ENCODE data around the gene PRRG3.

The PRRG3 gene

DNA sequence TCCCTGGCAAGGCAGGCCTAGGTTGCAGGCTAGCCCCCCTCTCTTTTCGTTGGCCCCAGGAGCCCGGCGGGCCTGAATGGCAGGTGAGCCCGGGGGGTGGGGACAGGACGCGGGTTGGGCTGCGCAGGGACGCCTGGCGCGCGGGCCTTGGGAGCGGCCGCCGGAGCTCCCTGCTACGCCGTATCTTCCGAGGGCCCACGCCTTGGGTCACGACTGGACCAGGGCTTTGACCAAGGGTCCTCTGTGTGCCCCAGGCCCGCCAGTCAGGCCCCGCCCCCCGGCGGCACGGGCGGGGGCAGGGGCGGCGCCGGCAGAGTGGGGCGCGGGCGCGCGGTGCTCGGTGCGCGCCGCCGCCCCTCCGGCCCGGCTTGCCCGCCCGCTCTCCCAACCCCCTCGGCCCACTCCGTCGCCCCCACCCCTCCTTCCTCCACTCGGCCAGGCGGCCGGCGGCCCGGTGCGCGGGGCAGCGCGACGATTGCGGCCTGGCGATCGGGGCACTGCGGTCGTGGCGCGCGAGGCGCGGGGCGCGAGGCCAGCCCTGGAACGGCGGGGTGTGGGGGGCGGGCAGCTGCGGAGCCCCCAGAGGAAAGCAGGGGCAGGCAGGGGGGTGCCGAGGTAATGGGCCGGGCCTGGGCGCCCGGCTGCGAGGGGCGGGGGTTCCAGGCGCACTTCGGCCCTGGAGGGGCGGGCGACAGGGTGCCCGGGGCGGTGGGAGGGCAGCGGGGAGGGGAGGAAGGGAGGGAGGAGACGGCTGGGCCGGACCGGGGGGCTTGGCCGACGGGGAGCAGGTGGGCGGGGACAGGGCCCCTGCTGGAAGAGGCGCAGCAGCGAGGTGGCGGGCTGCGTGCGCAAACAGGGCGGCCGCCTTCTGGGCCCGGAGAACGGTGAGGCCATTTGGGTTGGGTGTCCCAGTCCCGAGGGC is at the start of gene PRRG3:
Gene PRRG3, plus strand, starts transcription at position 798 of the 922 bp plus-strand sequence. CDS start 3,357 bp downstream, outside the sequence.
- no peak for DNase-seq (ENCODE audit: low read depth)
- TF ChIP-seq, protein P1, sequence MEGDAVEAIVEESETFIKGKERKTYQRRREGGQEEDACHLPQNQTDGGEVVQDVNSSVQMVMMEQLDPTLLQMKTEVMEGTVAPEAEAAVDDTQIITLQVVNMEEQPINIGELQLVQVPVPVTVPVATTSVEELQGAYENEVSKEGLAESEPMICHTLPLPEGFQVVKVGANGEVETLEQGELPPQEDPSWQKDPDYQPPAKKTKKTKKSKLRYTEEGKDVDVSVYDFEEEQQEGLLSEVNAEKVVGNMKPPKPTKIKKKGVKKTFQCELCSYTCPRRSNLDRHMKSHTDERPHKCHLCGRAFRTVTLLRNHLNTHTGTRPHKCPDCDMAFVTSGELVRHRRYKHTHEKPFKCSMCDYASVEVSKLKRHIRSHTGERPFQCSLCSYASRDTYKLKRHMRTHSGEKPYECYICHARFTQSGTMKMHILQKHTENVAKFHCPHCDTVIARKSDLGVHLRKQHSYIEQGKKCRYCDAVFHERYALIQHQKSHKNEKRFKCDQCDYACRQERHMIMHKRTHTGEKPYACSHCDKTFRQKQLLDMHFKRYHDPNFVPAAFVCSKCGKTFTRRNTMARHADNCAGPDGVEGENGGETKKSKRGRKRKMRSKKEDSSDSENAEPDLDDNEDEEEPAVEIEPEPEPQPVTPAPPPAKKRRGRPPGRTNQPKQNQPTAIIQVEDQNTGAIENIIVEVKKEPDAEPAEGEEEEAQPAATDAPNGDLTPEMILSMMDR (IDR thresholded peaks at IDR 0.05; ENCODE audit: low read length, missing control alignments): no peak
- H3K4me3 ChIP-seq (replicated peaks; ENCODE audit: low read depth, low read length): no peak within 1 kb of the TSS

DNA sequence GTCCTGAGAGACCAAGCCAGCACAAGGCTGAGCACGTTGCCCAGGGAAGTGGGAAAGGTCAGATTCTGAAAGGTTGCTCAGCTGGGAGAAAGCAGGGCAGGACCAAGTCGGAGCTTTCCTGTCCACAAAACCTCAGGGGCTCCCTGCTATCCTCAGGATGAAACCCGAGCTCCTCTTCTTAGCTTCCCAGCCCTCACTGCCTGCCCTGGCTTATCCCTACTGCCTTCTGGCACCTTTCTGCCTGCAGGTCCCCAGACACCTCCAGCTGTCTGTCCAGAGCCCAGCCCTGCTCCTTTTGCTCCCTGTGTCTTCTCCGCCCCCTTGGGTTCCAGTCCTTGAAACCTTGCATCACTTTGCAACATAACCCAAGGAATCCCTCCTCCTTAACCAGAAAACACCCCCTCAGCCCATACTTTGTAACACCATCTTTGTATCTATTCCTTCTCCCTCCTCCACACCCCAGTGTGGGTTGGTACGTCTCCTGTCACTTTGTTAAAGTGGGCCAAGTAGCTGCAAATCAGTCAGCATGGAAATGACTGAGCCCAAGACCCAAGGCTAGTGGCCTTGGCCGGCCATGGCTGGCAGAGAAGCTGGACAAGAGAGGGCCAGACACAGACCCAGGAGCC is 20.0 kb upstream of the PRRG3 start:
- no peak for DNase-seq (ENCODE audit: low read depth)
- TF ChIP-seq, protein P1 (IDR thresholded peaks at IDR 0.05; ENCODE audit: low read length, missing control alignments): no peak
- H3K4me3 ChIP-seq (replicated peaks; ENCODE audit: low read depth, low read length): no peak overlapping the region

DNA sequence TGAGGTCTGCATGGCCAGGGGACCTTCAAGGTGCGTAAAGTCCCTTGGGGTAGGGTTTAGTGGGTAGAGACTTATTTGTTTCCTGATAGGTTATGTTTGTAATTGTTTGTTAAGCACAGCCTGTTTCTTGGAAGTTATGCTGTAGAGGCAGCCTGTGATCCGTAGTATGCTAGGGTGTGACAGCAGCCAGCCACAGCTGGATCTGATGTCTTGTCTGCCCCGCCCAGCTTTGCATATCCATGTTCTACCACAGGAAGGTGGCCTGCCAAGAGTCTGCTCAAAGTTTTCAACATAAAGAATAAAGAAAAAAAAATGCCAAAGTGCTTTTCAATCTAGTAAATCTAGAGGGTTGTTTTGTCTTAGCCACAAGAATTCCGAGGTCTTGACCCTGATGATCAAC is 19.1 kb upstream of the PRRG3 start:
- H3K4me3 ChIP-seq (replicated peaks; ENCODE audit: low read depth, low read length): no peak overlapping the region
- TF ChIP-seq, protein P1 (IDR thresholded peaks at IDR 0.05; ENCODE audit: low read length, missing control alignments): no peak
- no peak for DNase-seq (ENCODE audit: low read depth)

DNA sequence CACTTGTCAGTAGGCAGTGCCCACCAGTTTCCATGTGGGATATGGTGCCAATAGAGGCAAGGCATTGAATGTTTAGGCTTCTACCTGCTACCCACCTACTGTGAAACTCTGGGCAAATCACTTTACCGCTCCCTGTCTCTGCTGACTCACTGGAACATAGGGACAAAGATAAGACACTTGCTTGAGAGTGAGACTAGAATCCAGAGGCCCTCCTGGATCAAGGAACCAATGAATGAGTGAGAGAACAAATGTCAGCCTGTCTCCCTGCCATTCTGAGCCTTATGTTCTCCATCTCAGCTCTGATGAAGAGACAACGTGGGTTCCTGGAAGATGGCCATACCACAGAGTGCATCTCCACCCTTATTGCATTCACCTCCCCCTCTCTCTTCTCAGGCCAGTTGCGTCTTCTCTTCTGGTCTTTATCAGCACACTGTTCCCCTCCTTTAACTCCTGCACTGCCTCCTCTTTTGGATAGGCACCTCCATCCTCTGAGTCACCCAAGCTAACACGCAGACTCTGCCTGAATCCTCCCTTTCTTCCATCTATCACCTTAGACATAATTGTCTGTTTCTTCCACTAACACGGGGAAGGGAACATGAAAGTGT is 15.4 kb upstream of the PRRG3 start:
- DNase-seq (ENCODE audit: low read depth): no peak
- TF ChIP-seq, protein P1 (IDR thresholded peaks at IDR 0.05; ENCODE audit: low read length, missing control alignments): no peak
- no peak overlapping the region for H3K4me3 ChIP-seq (replicated peaks; ENCODE audit: low read depth, low read length)

DNA sequence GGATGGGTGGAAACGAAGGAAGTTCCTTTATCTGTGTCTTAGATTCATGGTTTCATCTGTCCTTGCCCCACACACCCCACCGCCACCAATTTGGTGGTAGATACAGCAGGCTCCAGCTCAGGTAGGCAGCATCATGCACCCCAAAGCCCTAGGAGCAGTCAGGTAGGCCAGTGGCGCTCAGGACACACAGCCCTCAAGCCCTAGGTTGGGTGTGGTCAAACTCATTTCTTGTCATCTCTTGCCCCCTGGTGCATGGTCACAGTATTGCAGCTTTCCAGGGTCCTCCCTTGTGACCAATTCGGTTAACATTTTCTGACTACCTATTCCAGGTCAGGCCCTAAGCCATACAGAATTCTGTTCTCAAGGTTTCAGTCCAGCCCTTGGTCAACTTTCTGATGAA is 14.5 kb upstream of the PRRG3 start:
- H3K4me3 ChIP-seq (replicated peaks; ENCODE audit: low read depth, low read length): no peak overlapping the region
- TF ChIP-seq, protein P1 (IDR thresholded peaks at IDR 0.05; ENCODE audit: low read length, missing control alignments): peak; percentile 30
- DNase-seq (ENCODE audit: low read depth): peak; percentile 12

DNA sequence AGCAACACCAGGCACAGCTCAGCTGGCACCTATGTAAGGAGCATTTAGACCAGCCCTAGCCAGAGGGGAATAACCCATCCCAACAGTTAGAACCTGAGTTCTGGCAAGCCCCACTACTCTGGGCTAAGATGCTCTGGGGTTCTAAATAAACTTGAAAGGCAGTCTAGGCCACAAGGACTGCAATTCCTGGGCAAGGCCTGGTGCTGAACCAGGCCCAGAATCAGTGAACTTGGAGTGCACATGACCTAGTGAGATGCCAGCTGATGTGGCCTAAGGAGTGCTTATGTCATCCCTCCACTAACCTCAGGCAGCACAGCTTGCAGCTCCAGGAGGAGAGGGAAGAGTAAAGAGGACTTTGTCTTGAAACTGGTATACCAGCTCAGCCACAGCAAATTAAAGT is 7.6 kb upstream of the PRRG3 start:
- TF ChIP-seq, protein P1 (IDR thresholded peaks at IDR 0.05; ENCODE audit: low read length, missing control alignments): no peak
- no peak for DNase-seq (ENCODE audit: low read depth)
- H3K4me3 ChIP-seq (replicated peaks; ENCODE audit: low read depth, low read length): no peak overlapping the region

All from fibroblast of pulmonary artery (primary cell).